NCI-H526 treated with DMSO at 0.1 percent for 48 hours (cell line): ENCODE data around the gene KIF3B.
"Not testable (repeated sequence)": the region's sequence is repeated elsewhere in the genome, so short reads cannot be mapped to it uniquely, and the experiment has no call there.

Source experiments
- DNase-seq: peaks from one replicate; lab custom pipeline; 2025; lab: John Stamatoyannopoulos, UW

The KIF3B gene

GRCh38 chr20:32296412-32296811, 19.0 kb downstream of the KIF3B start:
- no peak for DNase-seq

- no peak for DNase-seq
Measured at GRCh38 chr20:32296819-32297420, 19.5 kb downstream of the KIF3B start.

GRCh38 chr20:32297439-32297838, 20.0 kb downstream of the KIF3B start:
- DNase-seq = no peak

GRCh38 chr20:32300647-32301046, 23.2 kb downstream of the KIF3B start:
- no peak for DNase-seq

DNA sequence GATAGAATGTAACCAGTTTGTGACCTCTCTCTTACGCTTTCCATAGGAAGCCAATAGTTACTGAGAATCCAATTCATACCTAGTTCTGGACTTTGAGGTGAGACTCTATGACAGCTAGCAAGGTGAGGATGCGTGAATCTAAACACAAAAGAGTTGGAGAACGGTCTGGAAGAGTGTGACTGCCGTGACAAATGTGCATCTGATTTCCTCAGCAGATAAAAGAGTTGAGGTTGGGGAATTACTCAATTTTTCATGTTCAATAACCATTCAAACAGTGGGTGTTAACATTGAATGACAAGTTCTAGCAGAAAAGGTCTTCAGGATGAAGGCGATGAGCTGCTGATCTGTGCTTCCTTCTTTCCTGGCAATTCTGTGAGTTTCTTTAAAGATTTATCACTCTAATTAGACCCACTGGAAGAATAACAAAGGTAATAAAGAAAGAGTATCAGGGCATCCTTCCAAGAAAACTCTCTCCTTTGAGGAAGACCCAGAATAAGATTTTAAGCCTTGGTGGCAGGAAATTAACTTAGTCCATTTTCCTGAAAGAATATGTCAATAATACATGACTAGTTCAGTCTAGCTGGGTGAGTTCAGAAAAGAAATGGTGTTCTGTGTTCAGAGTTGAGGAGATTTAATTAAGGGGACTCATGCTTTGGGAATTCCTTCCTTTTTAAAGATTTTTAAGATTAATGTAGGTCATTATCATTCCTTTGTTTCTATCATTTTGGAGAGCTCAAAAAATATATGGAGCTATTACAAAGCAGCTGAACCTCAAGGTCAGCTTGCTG, 24.5 kb downstream of the KIF3B start:
- DNase-seq = no peak

- DNase-seq = no peak
Measured at GRCh38 chr20:32302507-32302872, 25.0 kb downstream of the KIF3B start.

GRCh38 chr20:32304131-32304746, 26.8 kb downstream of the KIF3B start:
- DNase-seq = no peak

GRCh38 chr20:32312718-32313424, 35.4 kb downstream of the KIF3B start:
- no peak for DNase-seq

DNA sequence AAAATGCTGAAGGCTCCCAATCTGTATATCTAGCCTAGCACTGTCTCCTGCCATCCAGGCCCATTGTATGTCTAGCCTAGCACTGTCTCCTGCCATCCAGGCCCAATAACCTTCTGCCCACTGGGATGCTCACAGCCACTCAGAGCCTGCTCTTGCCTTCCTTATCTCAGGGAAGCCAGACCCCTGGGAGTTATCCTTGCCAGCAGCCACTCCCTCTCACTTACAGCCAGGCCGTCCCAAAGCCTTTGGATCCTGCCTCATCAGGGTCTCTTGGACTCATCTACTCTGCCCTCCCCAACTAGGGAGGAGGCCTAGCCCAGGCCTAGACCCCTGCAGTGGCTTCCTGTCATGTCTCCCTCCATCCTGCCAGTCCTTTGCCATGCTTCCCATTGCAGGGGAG, 37.3 kb downstream of the KIF3B start:
- no peak for DNase-seq

- DNase-seq = no peak
Measured at GRCh38 chr20:32315399-32315798, 37.9 kb downstream of the KIF3B start.

GRCh38 chr20:32315891-32316290, 38.4 kb downstream of the KIF3B start:
- no peak for DNase-seq

DNA sequence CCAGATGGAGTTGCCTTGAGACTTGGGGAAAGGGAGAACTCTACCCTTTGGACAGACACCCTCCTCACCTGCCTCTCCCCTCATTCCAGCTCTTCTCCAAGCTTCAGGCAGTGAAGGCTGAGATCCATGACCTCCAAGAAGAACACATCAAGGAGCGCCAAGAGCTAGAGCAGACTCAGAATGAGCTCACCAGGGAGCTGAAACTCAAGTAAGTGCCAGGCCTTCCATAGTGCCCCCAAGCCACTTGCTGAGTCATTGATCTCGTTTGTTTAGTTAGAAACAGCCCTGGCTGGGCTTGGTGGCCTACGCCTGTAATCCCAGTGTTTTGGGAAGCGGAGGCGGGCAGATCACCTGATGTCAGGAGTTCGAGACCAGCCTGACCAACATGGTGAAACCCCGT, 39.2 kb downstream of the KIF3B start:
- DNase-seq = no peak

DNA sequence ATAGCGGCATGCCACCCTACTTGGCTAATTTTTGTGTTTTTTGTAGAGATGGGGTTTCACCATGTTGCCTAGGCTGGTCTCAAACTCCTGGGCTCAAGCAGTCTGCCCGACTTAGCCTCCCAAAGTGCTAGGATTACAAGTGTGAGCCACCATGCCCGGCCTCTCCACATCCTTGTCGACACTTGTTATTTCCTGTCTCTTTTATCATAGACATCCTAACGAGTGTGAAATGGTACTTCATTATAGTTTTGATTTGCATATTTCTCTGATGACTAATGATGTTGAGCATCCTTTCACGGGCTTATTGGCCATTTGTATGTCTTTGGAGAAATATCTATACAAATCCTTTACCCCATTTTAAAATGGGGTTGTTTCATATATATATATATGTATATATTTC, 41.6 kb downstream of the KIF3B start:
- DNase-seq = no peak

GRCh38 chr20:32320305-32320704, 42.9 kb downstream of the KIF3B start:
- no peak for DNase-seq

- DNase-seq = no peak
Measured at GRCh38 chr20:32321390-32321789, 43.9 kb downstream of the KIF3B start.

DNA sequence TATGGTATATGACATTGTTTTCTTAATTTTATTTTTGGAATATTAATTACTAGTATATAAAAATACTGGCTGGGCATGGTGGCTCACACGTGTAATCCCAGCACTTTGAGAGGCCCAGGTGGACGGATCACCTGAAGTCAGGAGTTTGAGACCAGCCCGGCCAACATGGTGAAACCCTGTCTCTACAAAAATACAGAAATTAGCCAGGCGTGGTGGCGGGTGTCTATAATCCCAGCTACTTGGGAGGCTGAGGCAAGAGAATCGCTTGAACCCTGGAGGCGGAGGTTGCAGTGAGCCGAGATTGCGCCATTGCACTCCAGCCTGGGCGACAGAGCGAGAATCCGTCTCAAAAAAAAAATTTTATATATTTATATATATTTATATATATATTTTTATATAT, 44.8 kb downstream of the KIF3B start:
- DNase-seq = not testable (repeated sequence)

DNA sequence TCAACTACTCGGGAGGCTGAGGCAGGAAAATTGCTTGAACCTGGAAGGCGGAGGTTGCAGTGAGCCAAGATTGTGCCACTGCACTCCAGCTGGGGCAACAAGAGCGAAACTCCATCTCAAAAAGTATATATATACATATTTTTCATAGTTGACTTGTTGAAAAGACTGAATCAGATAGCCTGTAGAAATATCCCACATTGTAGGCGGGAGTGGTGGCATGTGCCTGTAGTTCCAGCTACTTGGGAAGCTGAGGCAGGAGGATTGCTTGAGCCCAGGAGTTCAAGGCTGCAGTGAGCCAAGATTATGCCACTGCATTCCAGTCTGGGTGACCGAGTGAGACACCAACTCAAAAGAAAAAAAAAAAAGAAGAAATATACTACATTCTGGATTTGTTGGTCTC, 46.3 kb downstream of the KIF3B start:
- DNase-seq = not testable (repeated sequence)

- no peak for DNase-seq
Measured at GRCh38 chr20:32325706-32326503, 48.5 kb downstream of the KIF3B start.

DNA sequence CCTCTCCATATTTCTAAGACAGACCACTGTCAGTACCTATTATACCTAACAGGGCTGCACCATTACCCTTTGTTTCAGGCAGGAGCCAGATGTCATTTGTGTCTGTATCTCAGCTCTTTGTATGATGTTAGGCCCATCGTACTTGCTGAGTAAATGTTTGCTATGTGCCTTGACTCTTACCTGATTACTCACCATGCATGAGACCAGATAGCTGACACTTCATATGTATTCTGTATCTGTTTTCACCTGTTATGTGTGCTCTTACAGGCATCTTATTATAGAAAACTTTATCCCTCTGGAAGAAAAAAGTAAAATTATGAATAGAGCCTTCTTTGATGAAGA, 49.0 kb downstream of the KIF3B start:
- DNase-seq = no peak

DNA sequence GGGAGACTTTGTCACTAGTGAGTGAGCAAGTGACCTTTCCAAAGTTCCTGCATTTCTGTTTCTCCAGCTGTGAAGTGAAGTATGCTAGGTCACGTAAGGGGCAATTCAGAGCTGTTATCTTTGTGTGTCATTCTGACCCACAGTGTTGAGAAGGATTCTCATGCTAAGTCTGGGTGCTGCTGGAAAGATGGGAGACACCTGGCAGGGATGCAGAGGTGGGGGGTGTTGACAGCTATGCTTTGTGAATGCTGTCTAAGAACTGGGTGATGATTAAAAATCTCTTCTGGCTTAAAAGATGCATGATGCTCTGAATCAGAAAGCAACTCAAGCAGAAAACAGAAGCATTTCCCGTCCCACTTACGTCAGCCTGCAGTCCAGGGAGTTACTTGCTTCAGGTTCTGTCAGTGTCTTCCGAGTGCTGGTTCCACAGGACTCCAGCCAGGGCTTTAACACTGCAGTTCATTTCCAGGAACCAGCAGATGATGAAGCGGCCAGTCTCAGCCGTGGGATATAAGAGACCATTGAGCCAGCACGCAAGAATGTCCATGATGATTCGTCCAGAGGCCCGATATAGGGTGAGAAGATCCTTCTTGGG, 49.7 kb downstream of the KIF3B start:
- DNase-seq = no peak

GRCh38 chr20:32329817-32330554, 52.5 kb downstream of the KIF3B start:
- DNase-seq = no peak
